GOT3 (cell line): ENCODE results near the gene HIVEP3.
A peak's percentile ranks its signal among the peaks of the same experiment; 100 is the strongest.

Experiments
- DNase-seq: peaks from one replicate; lab custom pipeline; 2025; ENCODE audit warnings: mixed read lengths; lab: John Stamatoyannopoulos, UW

HIVEP3 gene

DNA sequence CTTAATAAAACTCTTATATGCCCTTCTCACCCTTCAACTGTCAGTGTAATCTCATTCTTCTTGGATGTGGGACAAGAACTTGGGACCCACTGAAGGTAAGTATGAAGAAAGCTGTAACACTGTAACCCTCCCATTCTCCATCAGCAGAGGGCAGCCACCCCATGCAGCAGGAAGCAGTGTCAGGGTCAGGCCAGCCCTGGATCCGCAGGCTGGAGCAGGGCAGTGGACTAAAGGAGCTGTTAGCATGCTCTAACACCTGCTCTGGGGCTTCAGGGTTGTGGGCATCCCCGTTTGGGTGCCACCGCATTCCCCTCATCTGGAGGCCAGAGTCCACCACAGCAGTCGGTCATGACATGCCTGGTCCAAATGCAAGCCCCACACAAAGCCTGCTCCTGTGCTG lies 156.5 kb downstream of the HIVEP3 start:
- DNase-seq: no peak

- DNase-seq: no peak
These were observed 159.7 kb downstream of the HIVEP3 start for GRCh38 chr1:41758904-41759548.

GRCh38 chr1:41758500-41758899 lies 160.2 kb downstream of the HIVEP3 start:
- DNase-seq: no peak

DNA sequence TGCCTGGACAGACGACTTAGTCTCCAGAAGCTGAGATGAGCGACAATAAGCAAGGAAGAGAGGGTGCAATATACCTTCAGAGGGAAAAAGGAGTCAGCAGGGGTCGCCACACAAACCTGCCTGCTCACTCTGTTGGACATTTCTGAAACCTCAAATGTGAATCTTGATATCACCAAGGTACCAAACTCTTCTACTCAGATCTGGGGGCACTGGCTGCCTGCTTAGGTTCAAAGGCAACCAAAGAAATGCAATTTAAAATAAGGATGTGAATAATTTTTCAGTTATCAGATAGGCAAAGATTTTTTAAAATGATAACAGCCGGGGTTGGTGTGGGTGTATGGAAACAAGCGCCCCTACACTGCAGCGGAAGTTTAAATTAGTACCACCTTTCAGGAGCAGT lies 164.2 kb downstream of the HIVEP3 start:
- no peak for DNase-seq

GRCh38 chr1:41752514-41753170 lies 166.1 kb downstream of the HIVEP3 start:
- no peak for DNase-seq

- DNase-seq: no peak
These were observed 166.8 kb downstream of the HIVEP3 start for GRCh38 chr1:41751804-41752513.

GRCh38 chr1:41749991-41750745 lies 168.6 kb downstream of the HIVEP3 start:
- no peak for DNase-seq

DNA sequence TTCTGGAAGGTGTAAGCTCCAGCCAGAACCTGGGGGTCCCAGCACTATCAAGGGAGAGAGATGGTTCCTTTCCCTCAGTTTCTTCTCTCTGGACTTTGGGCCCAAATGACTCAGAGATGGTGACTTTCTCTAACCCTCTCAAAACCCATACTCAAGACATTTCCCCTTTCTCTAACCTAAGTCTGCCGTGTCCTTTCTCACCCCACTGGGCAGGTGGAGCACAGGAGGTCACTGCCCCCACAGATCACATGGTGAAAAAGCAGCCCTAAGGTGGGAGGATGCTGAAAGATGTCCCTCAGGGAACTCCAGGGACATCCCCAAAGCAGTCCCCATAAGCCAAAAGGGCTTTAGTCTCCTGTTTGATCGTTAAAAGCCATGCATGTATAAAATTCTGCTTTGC lies 173.7 kb downstream of the HIVEP3 start:
- no peak for DNase-seq

DNA sequence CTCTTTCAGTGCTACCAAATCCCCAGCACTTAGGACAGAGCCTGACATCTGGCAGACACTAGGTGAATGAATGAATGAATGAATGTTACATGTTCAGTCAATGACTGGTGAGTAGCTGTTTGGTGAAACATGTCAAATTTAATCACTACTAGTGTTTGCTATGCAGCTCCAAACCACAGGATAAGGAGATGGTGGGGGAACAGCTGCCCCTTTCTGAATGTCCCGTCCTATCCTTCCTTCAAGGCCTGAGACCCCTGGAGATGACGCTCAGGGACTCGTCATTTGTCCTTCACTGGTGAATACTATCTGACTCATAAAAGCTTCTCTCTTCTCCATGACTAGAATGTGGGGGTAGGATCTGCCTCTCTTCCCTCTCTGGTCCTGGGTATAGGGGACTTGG lies 175.4 kb downstream of the HIVEP3 start:
- DNase-seq: no peak

DNA sequence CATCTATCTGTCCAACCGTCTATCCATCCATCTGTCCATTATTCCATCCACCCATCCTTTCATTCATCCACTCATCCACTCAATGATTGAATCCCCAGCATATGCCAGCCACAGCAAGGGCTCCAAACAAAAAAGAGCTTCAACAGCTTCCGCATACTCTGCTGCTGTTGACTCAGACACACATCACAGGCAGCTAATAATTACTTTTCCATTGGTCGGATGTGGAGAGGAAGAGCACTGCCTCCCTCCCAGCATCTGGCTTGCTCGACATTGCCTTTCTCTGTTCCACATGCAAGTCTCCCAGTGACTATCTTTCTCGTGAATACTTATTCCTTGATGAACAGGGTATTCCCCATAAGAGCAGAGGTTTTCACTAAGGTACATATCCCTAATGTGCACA lies 176.5 kb downstream of the HIVEP3 start:
- no peak for DNase-seq

- DNase-seq: no peak
These were observed 177.5 kb downstream of the HIVEP3 start for GRCh38 chr1:41741244-41741643.

GRCh38 chr1:41740630-41741239 lies 178.0 kb downstream of the HIVEP3 start:
- no peak for DNase-seq

DNA sequence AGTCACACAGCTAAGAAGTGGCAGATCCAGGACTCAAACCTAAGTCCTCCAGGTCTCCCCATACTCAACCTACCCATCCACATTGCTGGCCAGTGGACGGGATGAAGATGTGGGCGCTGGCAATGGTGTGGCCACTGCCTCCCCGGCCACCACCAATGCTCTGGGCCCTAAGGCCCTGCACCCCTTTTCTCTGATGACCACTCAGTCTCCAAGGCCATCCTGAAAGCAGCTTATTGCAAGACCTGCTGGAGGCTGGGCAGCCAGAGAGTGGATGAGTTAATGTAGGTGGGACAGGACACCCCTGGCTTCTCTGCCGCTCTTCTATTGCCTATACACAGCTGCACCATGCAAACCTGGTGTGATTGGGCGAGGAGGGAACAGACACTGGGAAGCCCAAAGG lies 178.7 kb downstream of the HIVEP3 start:
- DNase-seq: no peak

DNA sequence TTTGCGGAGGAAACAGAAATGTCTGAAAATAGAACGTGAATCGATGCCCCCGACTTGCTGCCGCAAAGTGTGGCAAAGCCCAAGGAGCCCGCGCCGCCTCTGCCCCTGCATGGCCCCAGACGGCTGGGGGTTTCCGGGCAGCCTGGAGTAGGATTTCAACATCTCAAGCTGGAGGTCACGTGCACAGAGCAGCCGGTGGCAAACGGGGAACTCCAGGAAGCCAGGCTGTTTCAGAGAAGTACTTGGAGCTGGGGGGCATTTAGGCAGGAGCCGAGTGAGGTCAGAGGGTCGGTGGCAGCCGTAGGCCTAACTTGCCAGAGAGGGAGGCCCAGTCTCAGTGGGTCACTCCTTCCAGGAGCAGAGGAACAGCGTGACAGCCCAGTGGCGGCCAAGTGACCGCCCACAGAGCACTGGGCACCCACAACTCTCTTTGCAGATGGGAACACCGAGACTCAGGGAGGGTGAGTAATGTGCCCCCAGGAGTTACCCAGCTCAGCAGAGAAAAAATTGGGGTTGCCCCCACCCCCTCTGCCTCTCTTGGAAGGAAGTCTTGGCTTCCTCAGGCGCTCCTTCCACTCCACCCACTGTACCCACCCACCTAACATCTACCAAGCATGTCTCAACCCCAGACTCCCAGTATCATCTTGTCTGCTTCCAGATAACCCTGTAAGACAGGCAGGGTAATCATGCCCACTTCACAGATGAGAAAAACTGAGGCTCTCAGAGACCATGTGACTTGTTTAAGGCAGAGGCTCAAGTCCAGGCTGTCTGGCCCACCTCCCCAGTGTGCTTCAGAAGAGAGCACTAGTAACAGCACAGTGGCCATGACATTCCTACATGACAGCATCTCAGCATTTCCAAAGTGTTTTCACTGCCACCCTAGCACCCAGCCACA lies 179.4 kb downstream of the HIVEP3 start:
- peak; percentile 43 for DNase-seq

- no peak for DNase-seq
These were observed 180.2 kb downstream of the HIVEP3 start for GRCh38 chr1:41738475-41738874.

DNA sequence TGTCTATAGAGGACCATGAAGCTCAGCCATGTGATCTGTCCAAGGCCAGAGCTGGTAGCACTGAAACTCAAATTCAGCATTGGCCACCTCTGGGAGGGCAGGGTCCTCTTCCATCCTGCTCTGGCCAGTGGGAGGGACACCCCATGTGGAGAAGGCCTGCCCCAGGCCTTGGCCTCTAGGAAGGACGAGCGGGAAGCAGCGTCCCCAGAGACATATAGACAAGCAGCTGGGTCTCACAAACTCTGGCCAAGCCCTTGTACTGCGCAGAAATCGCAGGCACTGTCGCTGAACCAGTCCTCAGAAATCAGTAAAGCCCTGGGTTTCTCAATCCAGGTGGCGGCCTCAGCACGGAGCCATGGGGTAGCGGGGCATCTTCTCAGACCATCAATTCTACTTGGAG lies 180.7 kb downstream of the HIVEP3 start:
- no peak for DNase-seq

DNA sequence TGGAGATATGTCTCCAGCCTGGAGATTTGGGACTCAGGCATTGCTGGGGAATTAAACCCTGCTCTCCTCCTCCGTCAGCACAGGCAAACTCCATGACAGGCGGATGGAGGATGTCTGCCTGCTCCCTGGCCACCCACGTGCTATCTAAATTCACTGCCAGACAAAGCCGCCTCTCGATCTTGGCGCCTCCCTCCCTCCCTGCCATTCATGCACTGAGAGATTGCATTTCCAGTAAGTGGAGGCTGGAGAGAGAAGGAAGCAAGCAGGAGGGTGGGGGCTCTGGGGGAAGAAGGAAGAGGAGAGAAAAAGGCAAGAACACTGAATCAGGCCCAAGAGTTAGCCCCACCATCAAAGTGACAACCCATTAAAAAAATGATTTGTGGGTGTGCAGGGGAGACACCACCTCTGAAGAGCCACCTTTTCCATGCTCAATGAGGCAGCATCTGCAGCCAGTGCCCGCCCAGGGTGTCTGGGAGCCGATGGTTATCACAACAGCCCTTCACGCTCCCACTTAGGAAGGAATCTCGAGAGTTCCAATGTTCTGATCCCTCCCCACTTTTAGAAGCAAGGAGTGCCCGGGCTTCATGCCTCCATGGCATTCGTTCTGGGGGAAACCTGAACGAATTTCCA lies 183.0 kb downstream of the HIVEP3 start:
- DNase-seq: no peak

DNA sequence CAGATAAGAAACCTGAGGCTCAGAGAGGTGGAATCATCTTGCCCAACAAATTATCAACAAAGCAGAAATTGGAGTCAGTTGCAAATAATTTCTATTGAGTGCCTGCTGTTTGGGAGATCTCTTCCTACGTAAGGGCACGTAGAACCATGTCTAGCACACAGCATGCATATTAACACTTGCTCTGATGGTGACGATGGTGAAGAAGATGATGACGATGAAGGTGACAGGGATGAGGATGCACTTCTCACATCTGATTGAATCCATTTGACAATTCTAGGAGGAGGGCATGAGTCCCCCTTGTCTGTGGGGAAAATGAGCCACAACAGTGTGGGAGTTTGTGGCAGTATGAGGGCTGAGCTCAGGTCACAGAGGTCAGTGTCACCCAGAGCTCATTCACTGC lies 183.6 kb downstream of the HIVEP3 start:
- DNase-seq: no peak

DNA sequence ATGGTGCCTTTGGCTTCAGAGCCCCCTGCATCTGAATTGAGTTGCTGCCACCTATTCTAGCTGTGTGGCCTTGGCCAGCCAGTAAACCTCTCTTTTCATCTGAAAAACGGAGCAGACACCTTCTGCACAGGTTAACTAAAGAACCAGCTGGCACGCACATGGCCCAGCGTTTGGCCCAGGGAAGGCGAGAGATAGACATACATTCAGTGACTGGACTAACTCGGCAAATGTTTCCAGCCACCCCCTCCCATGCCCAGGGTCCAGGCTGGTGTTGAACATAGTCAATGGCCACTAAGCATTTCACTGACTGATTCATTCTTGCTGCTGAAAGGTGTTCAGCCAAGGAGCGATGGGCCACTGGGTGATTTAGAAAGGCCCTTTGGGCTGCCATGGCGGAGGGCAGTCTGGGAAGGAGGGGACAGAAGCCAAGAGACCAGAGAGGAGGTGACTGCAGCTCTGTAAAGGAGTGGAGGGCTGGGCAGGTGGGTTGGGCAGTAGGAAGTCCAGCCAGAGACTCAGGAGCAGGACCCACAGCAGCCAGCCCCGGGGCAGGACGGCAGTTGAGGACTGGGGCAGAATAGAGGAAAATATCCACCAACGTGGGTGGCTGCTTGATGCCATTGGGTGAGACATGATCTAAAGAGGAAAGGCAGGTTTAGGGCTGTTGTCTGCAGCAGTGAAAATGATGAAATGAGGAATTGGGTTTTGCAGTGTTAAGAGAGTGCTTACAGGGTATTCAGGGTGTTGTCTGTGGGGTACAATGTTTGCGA lies 184.3 kb downstream of the HIVEP3 start:
- DNase-seq: no peak

DNA sequence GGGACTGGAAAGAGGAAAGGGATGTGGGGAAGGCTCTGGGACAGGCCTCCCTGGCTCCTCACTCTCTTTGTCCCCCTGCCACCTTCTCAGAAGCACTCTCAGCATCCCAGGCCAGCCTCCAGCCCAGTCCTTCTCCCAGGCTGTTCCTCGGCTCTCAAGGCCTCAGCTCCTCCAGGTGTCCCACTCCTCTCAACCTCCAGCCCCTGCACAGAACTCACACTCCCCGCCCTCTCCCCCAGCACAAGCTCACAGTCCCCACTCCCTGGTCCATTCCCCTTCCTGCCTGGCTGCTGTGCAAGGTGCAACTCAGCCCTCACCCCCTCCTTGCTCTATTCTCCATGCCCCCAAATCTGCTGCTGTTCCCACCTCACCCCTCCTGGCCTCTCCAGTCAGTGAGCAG lies 185.0 kb downstream of the HIVEP3 start:
- no peak for DNase-seq
